ENCODE measurements around the gene SLC13A3. TPM values are rescaled to one million over a fixed set of nuclear protein-coding genes. Genes with fewer than 3 reads are reported as not detected.

Gene SLC13A3
- total and polyA plus RNA-seq, 3 donors from 2014 or later, result 3.2 to 9.1 (median 4.1) TPM

- H3K4me1 ChIP-seq, result no peaks in the 10 kb centered on the region
Measured at GRCh38 chr20:46674253-46675083, 23.2 kb upstream of the SLC13A3 start.

GRCh38 chr20:46673394-46674252, 22.4 kb upstream of the SLC13A3 start:
- no peak for TF ChIP-seq POLR2A (IDR thresholded peaks at IDR 0.05)
- TF ChIP-seq CTCF (IDR thresholded peaks at IDR 0.05), result no peak
- Histone ChIP-seq H3K27ac (no peak overlapping the region), H3K36me3 (ENCODE audit: low read depth, missing control alignments) (no peaks in the 10 kb centered on the region), H3K27me3 (no peaks in the 10 kb centered on the region), H3K9me3 (no peaks in the 10 kb centered on the region), H3K4me1 (no peaks in the 10 kb centered on the region), H3K4me3 (no peak overlapping the region)
- DNase-seq, result no peak
- 88 to 89% methylated on average over 11 of the region's 11 CpGs for WGBS, 2 donors
- intact Hi-C loops (cut with DNase I; ENCODE audit: low total_unique reads), result no loop called here

More at GRCh38 chr20:46674253-46675083, 23.2 kb upstream of the SLC13A3 start:
- Histone ChIP-seq H3K27me3 (no peaks in the 10 kb centered on the region), H3K36me3 (ENCODE audit: low read depth, missing control alignments) (no peaks in the 10 kb centered on the region), H3K9me3 (no peaks in the 10 kb centered on the region), H3K27ac (no peak overlapping the region), H3K4me3 (no peak overlapping the region)
- 56 to 62% methylated on average over 12 to 14 of the region's 14 CpGs for WGBS, 2 donors
- intact Hi-C loops (cut with DNase I; ENCODE audit: low total_unique reads), result no loop called here
- DNase-seq, result no peak
- TF ChIP-seq CTCF (IDR thresholded peaks at IDR 0.05) (no peak), POLR2A (IDR thresholded peaks at IDR 0.05) (no peak)

GRCh38 chr20:46672543-46673148, 21.4 kb upstream of the SLC13A3 start:
- no peak overlapping the region for H3K27ac ChIP-seq
- no peaks in the 10 kb centered on the region for H3K4me1 ChIP-seq
- H3K4me3 ChIP-seq, result no peak overlapping the region
- no peak for DNase-seq
- no peaks in the 10 kb centered on the region for H3K27me3 ChIP-seq
- TF ChIP-seq CTCF (IDR thresholded peaks at IDR 0.05) (no peak), POLR2A (IDR thresholded peaks at IDR 0.05) (no peak)
- H3K36me3 ChIP-seq (ENCODE audit: low read depth, missing control alignments), result no peaks in the 10 kb centered on the region
- intact Hi-C loops (cut with DNase I; ENCODE audit: low total_unique reads), result no loop called here
- WGBS, 2 donors, result 88 to 90% methylated on average over 2 to 5 of the region's 5 CpGs
- H3K9me3 ChIP-seq, result no peaks in the 10 kb centered on the region

GRCh38 chr20:46671866-46672542, 20.7 kb upstream of the SLC13A3 start:
- TF ChIP-seq POLR2A (IDR thresholded peaks at IDR 0.05), result no peak
- TF ChIP-seq CTCF (IDR thresholded peaks at IDR 0.05), result no peak
- Histone ChIP-seq H3K36me3 (ENCODE audit: low read depth, missing control alignments) (no peaks in the 10 kb centered on the region), H3K27ac (no peak overlapping the region), H3K27me3 (no peaks in the 10 kb centered on the region), H3K4me1 (no peaks in the 10 kb centered on the region), H3K4me3 (no peak overlapping the region), H3K9me3 (no peaks in the 10 kb centered on the region)
- DNase-seq, result no peak
- 96 to 100% methylated on average over 2 to 3 of the region's 3 CpGs for WGBS, 2 donors
- intact Hi-C loops (cut with DNase I; ENCODE audit: low total_unique reads), result no loop called here
